Measurements from ENCODE around the gene PCDHGA1. TPM values are rescaled to one million over a fixed set of nuclear protein-coding genes. Genes with fewer than 3 reads are reported as not detected.

PCDHGA1 gene
- total RNA-seq, 1 experiment from 2014 or later: 0.63 TPM

- WGBS (ENCODE audit: extremely low coverage, insufficient read length, low lambda C conversion rate): no CpG with 5 or more reads among the region's 1 CpG
- no peaks in the 10 kb centered on the region for H3K79me2 ChIP-seq (ENCODE audit: insufficient read depth, low read length)
Observed at GRCh38 chr5:141518618-141519015, 188.3 kb downstream of the PCDHGA1 start.

More at GRCh38 chr5:141518618-141519015, 188.3 kb downstream of the PCDHGA1 start:
- H4K91ac ChIP-seq (ENCODE audit: insufficient read length, low read depth, low read length): no peak overlapping the region
- H2BK5ac ChIP-seq (ENCODE audit: insufficient read length, low read length): no peak overlapping the region
- no peaks in the 10 kb centered on the region for H4K20me1 ChIP-seq (ENCODE audit: control insufficient read depth, insufficient read depth, insufficient read length)
- H3K9ac ChIP-seq (ENCODE audit: extremely low read depth, insufficient read length, low read length): no peak overlapping the region
- no peak overlapping the region for H3K18ac ChIP-seq (ENCODE audit: insufficient read length, low read depth, low read length)
- no peak overlapping the region for H3K14ac ChIP-seq (ENCODE audit: insufficient read depth, low read length)
- Mint-ChIP-seq H3K36me3 (ENCODE audit: insufficient read depth in 1 of 3, low read depth in 3 of 3) (peaks cover 29 to 83% (median 54%) of the 10 kb centered on the region in 3 experiments), H3K4me1 (peaks cover 24 to 29% of the 10 kb centered on the region in 2 experiments), H3K9me3 (no peaks in the 10 kb centered on the region; a peak in 1 of 5 replicates), H3K27me3 (ENCODE audit: low read depth) (no peaks in the 10 kb centered on the region), H3K27ac (0 out of 7 replicates have a peak overlapping the region, but pooled peaks of 1 of the 3 experiments have one; percentile 6), H3K4me3 (no peak overlapping the region)
- H2BK20ac ChIP-seq (ENCODE audit: low read depth, low read length, poor library complexity, severe bottlenecking): no peak overlapping the region
- H3K56ac ChIP-seq (ENCODE audit: insufficient read length, low read depth, low read length): no peak overlapping the region
- no peaks in the 10 kb centered on the region; the same call in 1 of the 2 replicates for H3K4me1 ChIP-seq (ENCODE audit: insufficient read depth, low read length)
- no peak overlapping the region for H3K4me2 ChIP-seq (ENCODE audit: insufficient read depth, insufficient read length, low read length)
- no peak overlapping the region for H3K4ac ChIP-seq (ENCODE audit: low read depth, low read length)
- no peak overlapping the region for H2BK120ac ChIP-seq (ENCODE audit: low read depth, low read length, poor library complexity, severe bottlenecking)
- H4K8ac ChIP-seq (replicated peaks; ENCODE audit: insufficient read length, low read depth, low read length): no peak overlapping the region
- no peaks in the 10 kb centered on the region for H3K27me3 ChIP-seq (ENCODE audit: insufficient read depth, low read length)
- DNase-seq: no peak
- H3K23me2 ChIP-seq (ENCODE audit: insufficient read length, low read depth, low read length, poor library complexity, severe bottlenecking): peaks cover 7% of the 10 kb centered on the region
- no peak for TF ChIP-seq CTCF (conservative IDR thresholded peaks at IDR 0.05)
- H3T11ph ChIP-seq (ENCODE audit: low read length): no peak overlapping the region
- H2BK15ac ChIP-seq (ENCODE audit: low read depth, low read length): no peak overlapping the region
- H3K27ac ChIP-seq (ENCODE audit: insufficient read length, low read depth, low read length): no peak overlapping the region
- H2BK12ac ChIP-seq (ENCODE audit: insufficient read length, low read depth, low read length): no peak overlapping the region
- no peak overlapping the region for H4K5ac ChIP-seq (ENCODE audit: insufficient read length, low read depth, low read length)
- H3K9me3 ChIP-seq (ENCODE audit: control insufficient read depth, low read depth, low read length): no peaks in the 10 kb centered on the region
- H3K23ac ChIP-seq (ENCODE audit: insufficient read length, low read depth, low read length): no peak overlapping the region
- H2AFZ ChIP-seq (ENCODE audit: low read length): no peak overlapping the region
- no peak overlapping the region for H2AK5ac ChIP-seq (ENCODE audit: insufficient read length, low read length)
- H3K79me1 ChIP-seq (ENCODE audit: insufficient read depth, low read depth, low read length, poor library complexity, severe bottlenecking): no peaks in the 10 kb centered on the region
